GM19328 (cell line): ENCODE measurements around the gene PNP.
"Not testable (repeated sequence)": the region's sequence is repeated elsewhere in the genome, so short reads cannot be mapped to it uniquely, and the experiment has no call there.

Source experiments
- ATAC-seq: cut with Tn5 transposase; IDR thresholded peaks from one replicate; pipeline ENCODE4 v1.9.1; 2021; ENCODE audit warnings: mild to moderate bottlenecking, moderate library complexity; ENCODE audit not compliant: unreplicated experiment

The PNP gene

DNA sequence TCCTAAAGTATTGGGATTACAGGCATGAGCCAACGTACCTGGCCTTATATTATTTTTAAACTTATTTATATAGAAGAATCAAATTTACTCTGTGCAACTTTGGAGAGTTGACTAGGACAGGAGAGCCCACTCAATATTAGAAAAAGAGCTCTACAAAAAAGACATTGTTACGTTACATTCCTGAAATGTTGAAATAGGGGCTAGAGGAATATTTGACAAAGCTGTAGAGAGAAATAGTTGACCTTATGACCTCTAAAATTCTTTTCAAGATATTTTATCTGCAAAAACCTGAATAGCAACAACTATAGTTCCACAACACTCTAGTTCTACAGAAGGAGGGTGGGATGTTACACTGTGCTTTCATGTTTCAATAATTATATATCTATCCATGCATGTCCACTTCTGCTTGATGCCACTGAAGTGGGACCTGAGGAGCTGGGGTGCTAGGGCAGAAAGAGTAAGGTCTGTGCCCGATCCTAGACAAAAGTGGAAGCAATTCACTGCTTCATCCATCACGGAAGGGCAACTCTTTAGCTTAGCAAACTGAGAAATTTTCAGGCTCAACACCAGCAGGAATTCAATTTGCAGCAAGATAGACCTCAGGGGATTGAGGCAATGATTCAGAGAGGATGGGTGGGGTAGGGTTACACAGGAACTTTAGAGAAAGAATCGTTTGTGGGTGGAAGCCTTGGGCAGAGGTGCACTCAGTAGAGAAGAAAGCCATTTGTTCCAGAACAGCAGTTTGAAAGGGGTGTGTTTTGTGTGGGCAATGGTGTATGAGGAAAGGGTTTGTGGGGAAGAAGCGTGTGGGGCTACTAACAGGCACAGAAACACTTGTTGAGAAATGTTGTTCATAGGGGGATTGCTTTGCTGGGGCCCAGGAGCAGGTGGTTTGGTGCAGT lies 20.1 kb downstream of the PNP start:
- ATAC-seq, result no peak

DNA sequence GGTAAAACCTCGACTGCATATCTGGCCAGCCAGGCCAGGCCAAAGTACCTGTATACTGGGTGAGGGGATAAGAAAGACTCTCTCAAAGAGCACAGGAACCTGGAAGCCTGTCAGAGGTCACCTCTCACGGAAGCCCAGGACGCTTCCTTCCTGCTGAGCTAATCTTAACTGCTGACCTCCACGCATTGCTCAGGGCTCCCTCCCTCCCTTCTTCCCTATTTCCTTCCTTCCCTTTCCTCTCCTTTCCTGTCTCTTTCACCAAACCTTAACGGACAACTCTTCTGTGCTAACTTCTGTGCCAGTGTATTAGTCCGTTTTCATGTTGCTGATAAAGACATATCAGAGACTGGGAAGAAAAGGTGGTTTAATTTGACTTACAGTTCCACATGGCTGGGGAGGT lies 21.4 kb downstream of the PNP start:
- no peak for ATAC-seq

DNA sequence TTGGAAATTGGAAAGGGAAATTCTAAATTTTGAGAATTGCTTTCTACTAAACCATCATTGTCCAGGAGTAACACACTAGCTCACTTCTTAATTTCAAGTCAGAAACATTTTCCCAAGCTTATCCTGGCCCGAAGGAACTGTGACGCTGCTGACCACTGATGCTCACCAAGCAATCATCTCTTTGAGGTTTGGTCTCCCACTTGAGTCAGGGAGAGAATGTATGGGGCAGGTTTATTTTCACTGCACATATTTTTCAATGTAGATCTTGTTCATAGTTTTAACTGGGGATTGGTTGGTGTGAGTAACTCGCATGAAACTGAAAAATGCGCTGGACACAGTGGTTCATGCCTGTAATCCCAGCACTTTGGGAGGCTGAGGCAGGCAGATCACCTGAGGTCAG lies 23.3 kb downstream of the PNP start:
- no peak for ATAC-seq

DNA sequence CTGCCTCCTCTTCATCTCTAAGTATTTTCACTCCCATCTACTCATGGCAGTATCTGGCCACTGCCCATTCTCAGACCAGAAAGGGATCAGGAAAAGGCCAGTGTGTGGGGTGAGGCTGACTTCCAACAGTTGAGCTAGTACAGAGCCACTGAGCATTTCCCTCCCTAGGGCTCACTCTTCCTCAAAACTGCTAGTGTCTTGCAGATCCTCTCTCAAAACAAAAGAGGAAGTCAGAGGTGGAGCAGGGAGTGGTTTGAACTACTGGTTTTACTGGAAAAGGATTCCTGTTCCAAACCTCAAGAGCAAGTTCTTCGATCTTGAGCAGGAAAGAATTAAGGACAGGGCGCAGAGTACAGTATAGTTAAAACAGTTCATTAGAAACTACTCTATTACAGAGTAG lies 24.4 kb downstream of the PNP start:
- no peak for ATAC-seq

DNA sequence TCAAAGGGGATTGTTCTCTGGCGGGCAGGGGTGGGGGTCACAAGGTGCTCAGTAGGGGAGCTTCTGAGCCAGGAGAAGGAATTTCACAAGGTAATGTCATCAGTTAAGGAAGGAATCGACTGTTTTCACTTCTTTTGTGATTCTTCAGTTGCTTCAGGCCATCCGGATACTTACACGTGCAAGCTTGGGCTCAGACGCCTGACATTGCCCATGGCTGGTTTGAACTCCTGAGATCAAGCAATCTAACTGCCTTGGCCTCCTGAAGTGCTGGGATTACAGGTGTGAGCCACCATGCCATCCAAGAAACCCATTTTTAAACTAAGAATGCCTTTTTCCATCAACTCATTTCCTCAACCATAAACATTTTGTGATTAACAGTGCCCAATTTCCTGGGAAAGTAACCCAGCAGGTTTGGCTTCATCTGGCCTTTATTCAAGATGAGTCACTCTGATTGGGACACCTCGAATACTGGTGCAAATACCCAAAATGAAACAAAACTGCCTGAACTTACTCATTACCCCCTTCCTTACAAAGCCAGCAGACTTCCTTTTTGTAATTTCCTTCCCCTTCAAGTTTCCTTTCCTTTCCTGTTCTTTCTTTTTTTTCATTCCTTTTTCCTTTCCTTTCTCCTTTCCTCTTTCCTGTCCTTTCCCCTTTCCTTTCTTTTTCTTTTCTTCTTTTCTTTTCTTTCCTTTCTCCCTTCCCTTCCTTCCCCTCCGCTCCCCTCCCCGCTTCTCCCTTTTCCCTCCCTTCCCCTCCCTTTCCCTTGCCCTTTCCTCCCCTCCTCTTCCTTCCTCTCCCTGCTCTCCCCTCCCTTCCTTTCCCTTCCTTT lies 25.9 kb downstream of the PNP start:
- ATAC-seq, result no peak

DNA sequence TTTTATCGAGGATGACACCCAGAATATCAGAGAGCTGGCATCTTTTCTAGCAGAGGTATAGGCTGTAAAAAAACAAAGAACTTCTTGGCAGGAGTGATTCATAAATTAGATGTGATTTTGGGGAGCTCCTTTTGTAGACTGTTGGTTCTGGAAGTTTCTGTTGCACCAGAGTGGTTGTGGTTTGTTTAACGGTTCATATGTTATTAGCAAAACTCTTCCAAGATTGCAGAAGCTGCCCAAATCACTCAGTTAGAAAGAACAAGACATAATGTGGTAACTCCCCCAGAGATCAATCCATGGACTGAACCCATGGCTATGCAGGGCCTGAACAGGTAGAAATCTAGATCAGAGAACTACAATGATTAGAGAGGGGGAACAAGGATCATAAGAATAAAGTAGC lies 29.4 kb downstream of the PNP start:
- ATAC-seq, result no peak

DNA sequence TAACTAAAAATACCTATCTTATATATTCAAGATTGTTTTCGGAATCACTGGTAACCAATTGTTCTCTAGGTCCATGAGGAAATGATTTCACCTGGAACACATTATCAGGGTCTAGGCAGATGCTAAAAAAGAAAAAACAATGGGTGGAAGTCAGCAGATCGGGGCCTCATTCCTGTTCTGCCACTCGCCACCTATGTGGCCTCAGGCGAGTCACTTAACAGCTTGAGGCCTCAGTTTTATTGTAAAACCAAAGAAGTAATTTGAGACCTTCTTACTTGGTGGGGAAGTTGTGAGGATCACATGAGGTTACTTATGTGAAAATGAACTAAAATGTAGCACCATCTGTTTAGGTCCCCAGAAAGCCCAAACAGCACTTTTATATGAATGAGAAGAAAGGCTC lies 29.9 kb downstream of the PNP start:
- no peak for ATAC-seq

DNA sequence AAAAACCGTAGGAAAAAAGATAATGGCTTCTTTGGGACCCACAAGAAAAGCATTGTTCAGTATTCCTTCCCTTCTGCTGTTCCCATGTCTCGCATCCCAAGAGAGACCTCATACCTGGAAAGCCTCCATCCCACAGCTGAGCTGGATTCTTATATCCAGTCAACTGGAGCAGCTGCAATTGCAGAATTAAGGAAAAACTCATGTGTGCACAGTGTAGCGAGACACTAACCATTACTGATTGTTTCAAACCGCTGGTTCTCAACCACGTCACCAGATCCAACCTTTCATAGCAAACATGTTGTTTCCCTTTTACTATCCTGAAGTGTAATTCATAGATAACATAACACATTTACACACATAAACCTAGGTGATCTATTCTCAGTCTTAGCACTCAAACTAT lies 30.7 kb downstream of the PNP start:
- no peak for ATAC-seq

DNA sequence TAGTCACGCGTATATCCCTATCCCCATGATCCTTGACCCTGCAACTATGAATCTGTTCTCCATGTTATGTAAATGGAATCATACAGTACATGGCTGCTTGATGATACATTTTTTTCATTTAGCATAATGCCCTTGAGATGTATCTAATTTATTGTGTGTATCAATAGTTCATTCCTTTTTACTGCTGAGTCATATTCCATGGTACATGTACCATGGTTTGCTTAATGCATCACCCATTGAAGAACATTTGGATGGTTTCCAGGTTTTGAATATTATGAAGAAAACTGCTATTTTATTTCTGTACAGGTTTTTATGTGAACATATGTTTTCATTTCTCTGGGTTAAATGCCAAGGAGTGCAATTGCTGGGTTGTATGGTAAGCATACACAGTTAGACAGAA lies 32.1 kb downstream of the PNP start:
- no peak for ATAC-seq

DNA sequence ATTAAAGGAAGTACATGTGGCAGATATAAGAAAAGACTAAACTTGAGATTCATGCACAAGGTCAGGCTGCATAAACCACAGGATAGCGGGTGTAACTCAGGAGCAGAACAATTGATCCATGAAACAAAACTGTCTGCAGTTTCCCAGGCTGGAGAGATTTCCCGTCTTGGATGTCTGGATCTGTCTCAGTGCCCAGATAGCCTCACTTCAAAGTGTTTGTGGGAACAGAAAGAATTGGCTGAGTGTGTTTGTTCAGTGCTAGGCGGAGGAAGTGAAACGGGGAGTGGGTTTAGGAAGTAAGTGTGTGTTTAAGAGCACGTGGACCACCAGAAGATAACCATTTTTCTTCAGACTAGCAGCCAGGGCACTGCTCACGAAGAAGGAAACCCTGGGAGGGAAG lies 34.7 kb downstream of the PNP start:
- no peak for ATAC-seq

DNA sequence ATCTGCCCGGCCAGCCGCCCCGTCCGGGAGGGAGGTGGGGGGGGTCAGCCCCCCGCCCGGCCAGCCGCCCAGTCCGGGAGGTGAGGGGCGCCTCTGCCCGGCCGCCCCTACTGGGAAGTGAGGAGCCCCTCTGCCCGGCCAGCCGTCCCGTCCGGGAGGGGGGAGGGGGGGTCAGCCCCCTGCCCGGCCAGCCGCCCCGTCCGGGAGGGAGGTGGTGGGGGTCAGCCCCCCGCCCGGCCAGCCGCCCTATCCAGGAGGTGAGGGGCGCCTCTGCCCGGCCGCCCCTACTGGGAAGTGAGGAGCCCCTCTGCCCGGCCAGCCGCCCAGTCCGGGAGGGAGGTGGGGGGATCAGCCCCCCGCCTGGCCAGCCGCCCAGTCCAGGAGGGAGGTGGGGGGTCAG lies 37.1 kb downstream of the PNP start:
- ATAC-seq, result not testable (repeated sequence)

DNA sequence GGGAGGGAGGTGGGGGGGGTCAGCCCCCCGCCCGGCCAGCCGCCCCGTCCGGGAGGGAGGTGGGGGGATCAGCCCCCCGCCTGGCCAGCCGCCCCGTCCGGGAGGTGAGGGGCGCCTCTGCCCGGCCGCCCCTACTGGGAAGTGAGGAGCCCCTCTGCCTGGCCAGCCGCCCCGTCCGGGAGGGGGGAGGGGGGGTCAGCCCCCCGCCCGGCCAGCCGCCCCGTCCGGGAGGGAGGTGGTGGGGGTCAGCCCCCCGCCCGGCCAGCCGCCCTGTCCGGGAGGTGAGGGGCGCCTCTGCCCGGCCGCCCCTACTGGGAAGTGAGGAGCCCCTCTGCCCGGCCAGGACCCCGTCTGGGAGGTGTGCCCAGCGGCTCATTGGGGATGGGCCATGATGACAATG lies 37.5 kb downstream of the PNP start:
- not testable (repeated sequence) for ATAC-seq

DNA sequence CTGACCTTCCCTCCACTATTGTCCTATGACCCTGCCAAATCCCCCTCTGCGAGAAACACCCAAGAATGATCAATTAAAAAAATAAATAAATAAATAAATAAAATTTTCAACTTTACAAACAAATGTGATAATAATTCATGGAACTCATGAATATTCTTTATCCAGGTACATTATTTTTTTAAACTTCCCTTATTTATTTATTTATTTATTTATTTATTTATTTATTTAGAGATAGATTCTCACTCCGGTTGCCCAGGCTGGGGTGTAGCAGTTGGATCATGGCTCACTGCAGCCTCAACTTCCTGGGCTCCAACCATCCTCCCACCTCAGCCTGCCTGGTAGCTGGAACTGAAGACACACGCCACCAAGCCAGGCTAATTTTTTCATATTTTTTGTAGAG lies 38.3 kb downstream of the PNP start:
- ATAC-seq, result not testable (repeated sequence)

DNA sequence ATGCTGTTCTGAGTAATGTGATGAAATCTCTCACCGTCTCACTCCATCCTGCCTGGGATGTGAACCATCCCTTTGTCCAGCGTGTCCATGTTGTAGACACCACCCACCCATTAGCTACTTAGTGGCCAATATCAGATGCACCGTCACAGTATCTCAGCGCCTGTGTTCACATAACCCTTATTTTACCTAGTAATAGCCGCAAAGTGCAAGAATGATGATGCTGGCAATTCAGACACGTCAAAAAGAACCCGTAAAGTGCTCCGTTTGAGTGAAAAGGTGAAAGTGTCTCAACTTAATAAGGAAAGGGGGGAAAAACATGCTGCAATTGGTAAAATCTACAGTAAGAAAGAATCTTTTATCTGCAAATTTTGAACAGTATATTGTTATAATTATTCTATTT lies 39.2 kb downstream of the PNP start:
- no peak for ATAC-seq

DNA sequence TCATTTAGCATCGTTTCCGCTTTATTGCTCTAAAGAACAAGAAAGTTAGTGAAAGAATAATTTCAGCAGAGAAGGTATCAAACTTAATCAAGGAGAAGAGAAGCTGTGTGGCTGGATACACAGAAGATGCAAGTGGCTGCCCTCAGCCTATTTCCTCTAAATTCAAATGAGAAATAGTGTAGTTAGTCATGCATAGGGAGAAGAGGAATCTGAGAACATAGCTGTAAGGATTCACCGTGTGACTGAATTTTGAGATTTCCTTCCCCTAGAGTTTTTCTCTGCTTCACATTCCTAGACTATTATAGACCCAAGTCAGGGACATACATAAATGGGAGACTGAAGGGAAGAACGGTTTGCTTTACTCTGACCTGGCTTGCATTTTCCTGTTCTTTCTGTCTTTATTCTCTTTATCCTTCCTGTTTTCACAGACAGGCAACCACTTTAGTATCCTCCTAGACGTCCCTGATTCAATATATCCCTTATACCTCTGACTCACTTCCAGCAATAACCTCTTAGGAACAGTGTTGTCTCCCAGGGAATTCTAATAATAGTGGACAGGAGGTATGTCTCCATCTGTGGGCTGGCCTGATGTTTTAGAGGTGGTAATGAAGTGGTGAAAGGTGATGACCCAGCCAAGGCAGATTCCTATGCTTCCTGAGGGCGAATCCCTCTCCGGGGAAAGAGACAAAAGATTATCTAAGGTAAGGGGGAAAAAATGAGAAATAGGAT lies 43.1 kb downstream of the PNP start:
- no peak for ATAC-seq

DNA sequence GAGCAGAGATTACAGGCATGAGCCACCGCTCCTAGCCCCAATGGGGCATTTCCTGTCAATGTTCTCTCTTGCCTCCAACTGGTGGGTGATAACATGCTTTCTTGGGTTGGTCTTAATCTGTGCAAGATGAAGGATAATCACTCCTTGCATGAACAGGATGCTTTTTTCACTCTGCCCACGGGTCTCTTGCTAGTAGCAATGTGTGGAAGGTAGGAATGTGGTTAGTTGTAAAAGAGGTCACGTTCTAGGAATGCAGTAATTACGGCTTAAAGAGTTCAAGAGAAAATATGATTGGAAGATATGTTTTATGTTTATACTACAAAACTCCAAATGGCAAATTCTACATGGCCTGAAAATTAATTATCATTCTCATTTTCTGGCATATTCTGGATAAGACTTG lies 46.6 kb downstream of the PNP start:
- no peak for ATAC-seq

DNA sequence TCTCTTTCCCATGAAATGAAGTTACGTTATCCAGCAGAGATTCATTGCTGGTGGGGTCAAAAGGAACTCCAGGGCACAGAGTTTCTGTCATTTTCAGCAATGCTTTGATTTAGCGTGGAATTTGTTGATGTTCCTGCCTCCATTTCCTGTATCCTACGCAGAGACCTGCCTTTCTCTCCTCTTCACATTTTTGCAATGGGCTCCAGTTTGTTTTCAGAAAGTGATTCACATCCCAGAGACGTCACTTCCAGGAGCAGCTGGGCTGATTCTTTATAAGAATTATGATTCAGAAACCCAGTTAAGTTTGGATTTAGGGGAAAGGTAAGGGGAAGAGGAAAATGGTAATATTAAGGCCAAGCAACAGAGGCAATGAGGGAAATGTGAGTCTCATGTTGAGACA lies 47.7 kb downstream of the PNP start:
- no peak for ATAC-seq

DNA sequence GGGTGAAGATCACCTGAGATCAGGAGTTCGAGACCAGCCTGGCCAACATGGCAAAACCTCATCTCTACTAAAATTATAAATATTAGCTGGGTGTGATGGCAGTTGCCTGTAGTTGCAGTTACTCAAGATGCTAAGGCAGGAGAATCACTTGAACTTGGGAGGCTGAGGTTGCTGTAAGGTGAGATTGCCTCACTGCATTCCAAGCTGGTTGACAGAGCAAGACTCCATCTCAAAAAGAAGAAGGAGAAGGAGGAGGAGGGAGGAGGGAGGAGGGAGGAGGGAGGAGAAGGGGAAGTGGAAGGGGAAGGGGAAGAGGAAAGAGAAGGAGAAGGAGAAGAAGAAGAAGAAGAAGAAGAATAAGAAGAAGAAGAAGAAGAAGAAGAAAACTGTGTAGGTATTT lies 53.1 kb downstream of the PNP start:
- no peak for ATAC-seq

DNA sequence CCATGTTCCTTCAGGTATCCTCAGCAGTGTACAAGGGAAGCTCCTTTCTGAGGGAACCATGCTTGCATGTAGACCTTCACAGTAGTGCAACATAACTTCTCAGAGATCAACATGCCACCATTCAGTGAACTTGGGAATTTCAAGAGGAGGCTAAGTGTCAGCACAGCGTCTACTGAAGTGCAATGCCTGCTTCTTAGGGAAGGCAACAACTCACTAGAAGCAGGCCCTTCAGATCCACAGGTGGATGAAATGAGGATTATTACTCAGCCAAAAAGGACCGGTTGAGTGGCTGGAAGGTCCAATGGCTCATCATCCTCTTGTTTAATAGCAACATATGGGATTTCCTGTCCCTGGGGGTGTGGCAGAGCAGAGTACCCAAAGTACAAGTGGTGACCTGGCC lies 54.8 kb downstream of the PNP start:
- no peak for ATAC-seq
